Upper lobe of left lung (tissue), 4 donors: ENCODE measurements around the gene RAB34.

ENCODE experiments used
- EP300 ChIP-seq, 4 donors: sonication (generic); formaldehyde crosslinking; IDR thresholded peaks; one replicate each; pipeline ENCODE4 v1.5.1; 2017; ENCODE audit warnings: antibody characterized with exemption in 4 of 4, control low read depth in 2 of 4
- POLR2A ChIP-seq, 4 donors: fragments of 450-650 bp; IDR thresholded peaks; one replicate each; pipeline ENCODE4 v1.5.1; 2016 to 2017; ENCODE audit warnings: antibody characterized with exemption in 4 of 4, mild to moderate bottlenecking in 2 of 4

DNA sequence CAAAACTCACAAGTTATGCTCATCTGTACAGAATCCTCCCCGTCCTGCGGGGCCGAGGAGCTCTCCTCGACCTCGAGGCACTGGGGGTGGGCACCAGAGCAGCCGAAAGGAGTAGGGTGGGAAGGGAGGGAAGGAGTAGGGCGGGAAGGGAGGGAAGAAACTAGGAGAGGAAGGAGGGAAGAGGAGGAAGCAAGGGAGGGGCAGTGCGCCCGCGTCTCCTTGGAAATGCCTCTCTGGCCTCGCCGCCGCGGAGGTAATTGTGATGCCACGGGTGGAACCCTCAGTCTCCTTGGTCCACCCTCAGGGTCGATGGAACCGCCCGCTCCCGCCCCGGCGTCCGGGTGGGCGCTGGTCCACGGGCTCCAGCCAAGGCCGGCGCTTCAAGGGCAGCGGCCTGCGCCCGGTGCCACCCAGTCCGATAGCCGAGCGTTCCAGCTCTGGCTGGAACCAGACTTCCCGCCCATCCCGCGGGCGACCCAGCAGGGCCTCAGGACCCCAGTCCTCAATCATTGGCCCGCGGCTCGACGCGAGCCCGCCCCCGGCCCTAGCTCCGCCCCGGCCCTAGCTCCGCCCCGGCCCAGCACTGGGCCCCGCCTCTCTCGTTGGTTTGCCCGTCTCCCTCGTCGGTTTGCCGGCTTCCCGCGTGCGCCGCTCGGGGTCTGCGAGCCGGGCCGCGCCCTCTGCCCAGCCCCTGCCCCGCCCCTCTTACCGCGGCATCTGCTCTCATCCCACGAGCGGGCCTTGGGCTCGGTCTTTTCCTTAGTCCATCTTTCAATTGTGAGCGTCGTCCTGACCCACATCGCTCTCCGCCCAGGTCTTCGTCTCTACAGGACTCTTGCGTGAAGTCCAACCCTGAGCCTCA, 6.6 kb downstream of the RAB34 start:
- no peak for TF ChIP-seq EP300 (IDR thresholded peaks at IDR 0.05)
- peak in 3 of 4 donors; percentile 50 to 82 (median 59) for TF ChIP-seq POLR2A (IDR thresholded peaks at IDR 0.05)
